Measurements from ENCODE around the gene ANGPTL2. TPM values are rescaled to one million over a fixed set of nuclear protein-coding genes. Genes with fewer than 3 reads are reported as not detected.

Gene ANGPTL2
- total RNA-seq, 1 experiment from 2014 or later: 0.08 TPM

GRCh38 chr9:127051881-127052595 lies 70.4 kb downstream of the ANGPTL2 start:
- H3K4me1 ChIP-seq (ENCODE audit: control insufficient read depth, insufficient read depth, low read length): peaks cover 7% of the 10 kb centered on the region
- TF ChIP-seq CTCF (IDR thresholded peaks at IDR 0.05): no peak
- TF ChIP-seq REST (IDR thresholded peaks at IDR 0.05; ENCODE audit: insufficient read depth in 1 of 2, low read depth in 2 of 2, low read length in 1 of 2): no peak
- no peak for TF ChIP-seq SIN3A (IDR thresholded peaks at IDR 0.05; ENCODE audit: borderline replicate concordance, insufficient read depth, low read depth, low read length)
- TF ChIP-seq POLR2AphosphoS5 (IDR thresholded peaks at IDR 0.05; ENCODE audit: low read depth, low read length): no peak
- ChIA-PET CTCF (no interaction called here), POLR2A (no interaction called here)
- in situ Hi-C loops (cut with HindIII; ENCODE audit: low pct_unique_long_range_greater_than_20kb, low sequenced_read_pairs) (no loop called here), intact Hi-C loops (cut with micrococcal nuclease; ENCODE audit: unreplicated experiment) (no loop called here)
- no peaks in the 10 kb centered on the region for H3K9me3 ChIP-seq (ENCODE audit: control insufficient read depth, insufficient read depth, low read depth, low read length)
- no peak overlapping the region for H3K4me3 ChIP-seq (ENCODE audit: low read depth in 2 of 2, low read length in 2 of 2)
- no peaks in the 10 kb centered on the region for H3K36me3 ChIP-seq (ENCODE audit: control insufficient read depth, insufficient read depth, low read length)
- no peak for DNase-seq (ENCODE audit: low read depth, low spot score)
- BruUV-seq (replicated peaks): no TSS peak
- no peak overlapping the region for H3K27ac ChIP-seq (ENCODE audit: low read length)
- ATAC-seq: no peak
- H3K27me3 ChIP-seq (ENCODE audit: control insufficient read depth, insufficient read depth, low read length): no peaks in the 10 kb centered on the region

- H3K4me3 ChIP-seq (ENCODE audit: low read depth in 2 of 2, low read length in 2 of 2): no peak overlapping the region
- no peaks in the 10 kb centered on the region for H3K36me3 ChIP-seq (ENCODE audit: control insufficient read depth, insufficient read depth, low read length)
- CTCF ChIA-PET: no interaction called here
- BruUV-seq (replicated peaks): no TSS peak
- peaks cover 7% of the 10 kb centered on the region for H3K4me1 ChIP-seq (ENCODE audit: control insufficient read depth, insufficient read depth, low read length)
- DNase-seq (ENCODE audit: low read depth, low spot score) (no peak), ATAC-seq (no peak)
- POLR2A ChIA-PET: no interaction called here
- no peak for TF ChIP-seq REST (IDR thresholded peaks at IDR 0.05; ENCODE audit: insufficient read depth in 1 of 2, low read depth in 2 of 2, low read length in 1 of 2)
- no peak for TF ChIP-seq TCF7L2 (IDR thresholded peaks at IDR 0.05; ENCODE audit: low read depth, low read length)
- TF ChIP-seq SIN3A (IDR thresholded peaks at IDR 0.05; ENCODE audit: borderline replicate concordance, insufficient read depth, low read depth, low read length): no peak
- H3K27ac ChIP-seq (ENCODE audit: low read length): no peak overlapping the region
- no peaks in the 10 kb centered on the region for H3K9me3 ChIP-seq (ENCODE audit: control insufficient read depth, insufficient read depth, low read depth, low read length)
- no peaks in the 10 kb centered on the region for H3K27me3 ChIP-seq (ENCODE audit: control insufficient read depth, insufficient read depth, low read length)
- intact Hi-C loops (cut with micrococcal nuclease; ENCODE audit: unreplicated experiment) (no loop called here), in situ Hi-C loops (cut with HindIII; ENCODE audit: low pct_unique_long_range_greater_than_20kb, low sequenced_read_pairs) (no loop called here)
These were observed 71.8 kb downstream of the ANGPTL2 start for GRCh38 chr9:127050591-127051001.

Measured in Panc1 (cell line).